K562 (cell line): Measurements from ENCODE around the gene KCNN3. TPM values are rescaled to one million over a fixed set of nuclear protein-coding genes. Genes with fewer than 3 reads are reported as not detected.

ENCODE experiments used
- BCLAF1 ChIP-seq, 2 experiments: fragments of 450-650 bp in 1 of 2; IDR thresholded peaks; 2 replicates each; pipeline ENCODE4 v1.6.1; 2011 to 2017; ENCODE audit warnings: low read depth in 2 of 2, antibody characterized with exemption in 1 of 2, borderline replicate concordance in 1 of 2, low read length in 1 of 2, mild to moderate bottlenecking in 1 of 2, mixed read lengths in 1 of 2; ENCODE audit not compliant: control insufficient read depth in 1 of 2
- E4F1 ChIP-seq: fragments of 250-450 bp; sonication (Bioruptor Pico); IDR thresholded peaks from 2 replicates; pipeline ENCODE4 v1.5.0; 2021; ENCODE audit warnings: mild to moderate bottlenecking, borderline replicate concordance
- EGR1 ChIP-seq: fragments of 450-650 bp; conservative IDR thresholded peaks from 2 replicates; pipeline ENCODE4 v1.6.1; 2017; ENCODE audit warnings: mild to moderate bottlenecking
- ESRRA ChIP-seq: fragments of 450-650 bp; IDR thresholded peaks from 2 replicates; pipeline ENCODE4 v1.6.1; 2014; ENCODE audit warnings: low read depth, mild to moderate bottlenecking, moderate library complexity, borderline replicate concordance
- FOXP1 ChIP-seq: sonication (generic); formaldehyde crosslinking; IDR thresholded peaks from 2 replicates; pipeline ENCODE4 v1.8.0; 2022; ENCODE audit warnings: mild to moderate bottlenecking, missing genetic modification reagents
- HMG20A ChIP-seq: fragments of 450-650 bp; formaldehyde crosslinking; conservative IDR thresholded peaks from 2 replicates; pipeline ENCODE4 v1.4.0; 2020; ENCODE audit warnings: mild to moderate bottlenecking, mixed read lengths
- MAZ ChIP-seq, 2 experiments: fragments of 450-650 bp in 1 of 2; sonication (generic) in 1 of 2; formaldehyde crosslinking; IDR thresholded peaks in 1 of 2; conservative IDR thresholded peaks in 1 of 2; 2 replicates each; pipeline versions ENCODE4 v1.4.0 to v1.5.0; 2020; ENCODE audit warnings: mild to moderate bottlenecking in 1 of 2, missing genetic modification reagents in 1 of 2
- MEF2A ChIP-seq: IDR thresholded peaks from 2 replicates; pipeline ENCODE4 v1.6.1; 2011; ENCODE audit warnings: low read depth, mild to moderate bottlenecking, low read length, moderate library complexity; ENCODE audit not compliant: control insufficient read depth
- MIER1 ChIP-seq: fragments of 450-650 bp; IDR thresholded peaks from 2 replicates; pipeline ENCODE4 v1.6.1; 2016; ENCODE audit warnings: antibody characterized with exemption, mild to moderate bottlenecking, low read depth
- NCOR1 ChIP-seq: fragments of 450-650 bp; IDR thresholded peaks from 2 replicates; pipeline ENCODE4 v1.6.1; 2016; ENCODE audit warnings: mild to moderate bottlenecking, moderate library complexity
- NFATC3 ChIP-seq: fragments of 450-650 bp; IDR thresholded peaks from 2 replicates; pipeline ENCODE4 v1.6.1; 2017; ENCODE audit warnings: mild to moderate bottlenecking
- OTX1 ChIP-seq: fragments of 450-650 bp; formaldehyde crosslinking; IDR thresholded peaks from 2 replicates; pipeline ENCODE4 v1.4.0; 2022; ENCODE audit warnings: mild to moderate bottlenecking
- PML ChIP-seq: IDR thresholded peaks from 2 replicates; pipeline ENCODE4 v1.6.1; 2012; ENCODE audit warnings: low read length, inconsistent platforms
- RFX5 ChIP-seq: IDR thresholded peaks from 2 replicates; pipeline ENCODE4 v1.6.1; 2011; ENCODE audit warnings: low read depth, mild to moderate bottlenecking, improper control_type of control experiment, low read length
- SMARCC2 ChIP-seq: fragments of 450-650 bp; IDR thresholded peaks from 2 replicates; pipeline ENCODE4 v1.6.1; 2017; ENCODE audit warnings: antibody characterized with exemption, moderate library complexity, mild to moderate bottlenecking, low read depth
- ZKSCAN3 ChIP-seq: fragments of 250-450 bp; sonication (Bioruptor Pico); IDR thresholded peaks from 2 replicates; pipeline ENCODE4 v1.4.0; 2020
- ZNF280B ChIP-seq: fragments of 250-450 bp; sonication (Bioruptor Pico); IDR thresholded peaks from 2 replicates; pipeline ENCODE4 v1.5.1; 2021; ENCODE audit warnings: mild to moderate bottlenecking
- ZNF511 ChIP-seq: sonication (generic); formaldehyde crosslinking; IDR thresholded peaks from 2 replicates; pipeline ENCODE4 v1.8.0; 2022; ENCODE audit warnings: mild to moderate bottlenecking, missing genetic modification reagents
- ZNF79 ChIP-seq: fragments of 250-450 bp; sonication (Bioruptor Pico); IDR thresholded peaks from 2 replicates; pipeline ENCODE4 v1.4.0; 2020; ENCODE audit warnings: low read depth, mild to moderate bottlenecking, moderate library complexity
- polyA plus RNA-seq, 8 experiments: library from polyadenylated mRNA; depleted of rRNA in 4 of 8; stranded (reverse) in 5 of 8; unstranded in 3 of 8; fragments of >200 nt; fragmentation: Nextera tagmentation in 2 of 8; fragmentation: Illumina TruSeq in 1 of 8; extraction: Ambion mirVana in 2 of 8; extraction: Trizol in 1 of 8; gene quantifications; 2 replicates each; pipeline versions ENCODE4 v1.2.1 to v1.2.3, GENCODE V29; 2011 to 2014; ENCODE audit warnings: inconsistent platforms in 1 of 8, missing spikeins in 1 of 8
- total RNA-seq, 7 experiments: library from RNA; depleted of rRNA in 6 of 7; stranded (reverse); fragments of >200 nt in 6 of 7; fragmentation: Illumina TruSeq in 2 of 7; extraction: Trizol in 2 of 7; gene quantifications; 2 replicates each; pipeline versions ENCODE4 v1.2.1 to v1.2.3, GENCODE V29; 2011 to 2021; ENCODE audit warnings: low replicate concordance in 1 of 7

The KCNN3 gene
- total and polyA plus RNA-seq, 9 of the 15 experiments (the other 6 are each of a cell fraction or from before 2014, with no cell fraction given): 0.02 to 0.03 TPM; not detected in 7

GRCh38 chr1:154760469-154760933 is 109.6 kb downstream of the KCNN3 start (continued):
- no peak for TF ChIP-seq MEF2A
- TF ChIP-seq PML: no peak
- TF ChIP-seq ZNF79 (CRISPR knock-in tag): no peak
- no peak for TF ChIP-seq RFX5
- TF ChIP-seq HMG20A: no peak
- peak; percentile 59; the same call in 1 of the 2 replicates for TF ChIP-seq ZNF511 (CRISPR knock-in tag)
- no peak for TF ChIP-seq NCOR1
- 0 out of 2 replicates have a peak, but pooled peaks have one; percentile 31 for TF ChIP-seq EGR1
- TF ChIP-seq NFATC3: no peak
- no peak for TF ChIP-seq E4F1 (CRISPR knock-in tag)
- no peak for TF ChIP-seq ZNF280B (CRISPR knock-in tag)
- TF ChIP-seq BCLAF1 (IDR thresholded peaks at IDR 0.05; ENCODE audit: borderline replicate concordance in 1 of 2, control insufficient read depth in 1 of 2, low read depth in 2 of 2, low read length in 1 of 2): no peak
- peak in 1 of 2 experiments; percentile 65; a peak in 2 of 4 replicates for TF ChIP-seq MAZ (CRISPR knock-in tag; conservative IDR thresholded peaks at IDR 0.05 in 1 of 2, IDR thresholded peaks at IDR 0.05 in 1 of 2)
- TF ChIP-seq ESRRA: 0 out of 2 replicates have a peak, but pooled peaks have one; percentile 12
- no peak for TF ChIP-seq MIER1
- no peak for TF ChIP-seq OTX1 (CRISPR knock-in tag)
- peak; percentile 55; the same call in 1 of the 2 replicates for TF ChIP-seq FOXP1 (CRISPR knock-in tag)
- no peak for TF ChIP-seq ZKSCAN3 (CRISPR knock-in tag)
- no peak for TF ChIP-seq SMARCC2
